ENCODE measurements around the gene HOXA6.

DNA sequence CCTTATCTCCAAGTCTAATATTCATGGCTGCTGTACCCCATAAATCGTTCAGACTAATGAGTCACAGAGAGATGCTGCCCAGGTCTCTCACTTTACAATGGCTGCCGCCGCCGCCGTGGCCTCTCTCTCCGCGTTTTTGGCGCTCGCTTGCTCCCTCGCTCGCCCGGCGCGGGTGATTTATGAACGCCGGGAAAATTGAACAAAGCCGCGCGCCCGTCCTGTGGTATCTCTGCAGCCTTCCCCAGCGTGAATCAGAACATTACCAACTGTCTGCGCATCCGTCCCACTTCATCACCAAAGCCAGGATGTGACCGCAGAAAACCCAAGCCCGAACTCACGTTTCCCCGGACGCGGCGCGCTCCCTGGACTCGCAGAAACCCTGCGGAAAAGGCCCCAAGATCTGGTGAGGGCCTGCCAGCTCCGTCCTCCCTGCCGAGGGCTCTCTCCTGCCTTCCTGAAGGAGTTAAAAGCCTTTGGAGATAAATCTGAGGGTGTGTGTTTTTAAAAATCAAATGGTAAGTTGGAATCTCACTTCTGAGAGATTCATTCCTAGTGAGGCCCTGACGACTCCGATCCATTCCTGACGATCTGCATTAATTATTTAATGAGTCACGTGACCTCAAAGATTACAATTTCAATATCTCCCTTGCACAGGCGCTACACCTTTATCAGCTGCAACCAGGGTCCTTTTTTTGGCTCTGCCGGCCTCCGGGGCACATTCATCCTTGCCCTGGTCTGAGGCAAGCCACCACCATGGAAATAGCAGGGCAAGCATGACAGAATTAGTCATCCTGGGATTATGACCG lies 23.3 kb downstream of the HOXA6 start:
- TF ChIP-seq, protein P1, sequence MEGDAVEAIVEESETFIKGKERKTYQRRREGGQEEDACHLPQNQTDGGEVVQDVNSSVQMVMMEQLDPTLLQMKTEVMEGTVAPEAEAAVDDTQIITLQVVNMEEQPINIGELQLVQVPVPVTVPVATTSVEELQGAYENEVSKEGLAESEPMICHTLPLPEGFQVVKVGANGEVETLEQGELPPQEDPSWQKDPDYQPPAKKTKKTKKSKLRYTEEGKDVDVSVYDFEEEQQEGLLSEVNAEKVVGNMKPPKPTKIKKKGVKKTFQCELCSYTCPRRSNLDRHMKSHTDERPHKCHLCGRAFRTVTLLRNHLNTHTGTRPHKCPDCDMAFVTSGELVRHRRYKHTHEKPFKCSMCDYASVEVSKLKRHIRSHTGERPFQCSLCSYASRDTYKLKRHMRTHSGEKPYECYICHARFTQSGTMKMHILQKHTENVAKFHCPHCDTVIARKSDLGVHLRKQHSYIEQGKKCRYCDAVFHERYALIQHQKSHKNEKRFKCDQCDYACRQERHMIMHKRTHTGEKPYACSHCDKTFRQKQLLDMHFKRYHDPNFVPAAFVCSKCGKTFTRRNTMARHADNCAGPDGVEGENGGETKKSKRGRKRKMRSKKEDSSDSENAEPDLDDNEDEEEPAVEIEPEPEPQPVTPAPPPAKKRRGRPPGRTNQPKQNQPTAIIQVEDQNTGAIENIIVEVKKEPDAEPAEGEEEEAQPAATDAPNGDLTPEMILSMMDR (IDR thresholded peaks at IDR 0.05): no peak
- TF ChIP-seq POLR2A (IDR thresholded peaks at IDR 0.05): no peak

Measured in esophagus squamous epithelium (tissue), 4 donors.